Cardiac ventricle fibroblast (primary cell): ENCODE data around the gene PRR30. TPM values are rescaled to one million over a fixed set of nuclear protein-coding genes. Genes with fewer than 3 reads are reported as not detected.

Experiments
- total RNA-seq: library from RNA; depleted of rRNA; stranded (reverse); fragments of >200 nt; gene quantifications from 2 replicates; pipeline ENCODE4 v1.2.3, GENCODE V29; 2015

The PRR30 gene
- total RNA-seq = not detected in 2 replicates

DNA sequence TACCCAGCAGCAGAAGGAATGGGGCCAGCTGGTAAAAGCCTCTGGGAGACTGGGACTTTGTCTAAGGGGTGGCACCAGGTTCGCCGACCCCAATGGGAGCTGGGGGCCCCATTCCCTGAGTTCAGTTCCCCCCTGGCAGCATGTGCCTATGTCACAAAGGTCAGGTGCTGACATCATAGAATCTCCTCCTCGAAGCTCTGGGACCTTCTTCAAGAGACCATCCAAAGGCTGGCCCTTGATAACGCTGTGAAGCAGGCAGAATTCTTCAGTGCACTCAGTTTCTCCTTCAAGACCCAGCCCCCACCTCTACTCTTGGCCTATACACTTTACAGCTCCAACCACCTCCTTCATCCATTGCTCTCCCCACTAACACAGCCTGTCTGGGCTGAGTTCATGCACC is at the start of gene PRR30:
PRR30 (minus strand) TSS at position 101 of the 400 bp plus-strand sequence. CDS start 1,081 bp downstream, outside the sequence.

DNA sequence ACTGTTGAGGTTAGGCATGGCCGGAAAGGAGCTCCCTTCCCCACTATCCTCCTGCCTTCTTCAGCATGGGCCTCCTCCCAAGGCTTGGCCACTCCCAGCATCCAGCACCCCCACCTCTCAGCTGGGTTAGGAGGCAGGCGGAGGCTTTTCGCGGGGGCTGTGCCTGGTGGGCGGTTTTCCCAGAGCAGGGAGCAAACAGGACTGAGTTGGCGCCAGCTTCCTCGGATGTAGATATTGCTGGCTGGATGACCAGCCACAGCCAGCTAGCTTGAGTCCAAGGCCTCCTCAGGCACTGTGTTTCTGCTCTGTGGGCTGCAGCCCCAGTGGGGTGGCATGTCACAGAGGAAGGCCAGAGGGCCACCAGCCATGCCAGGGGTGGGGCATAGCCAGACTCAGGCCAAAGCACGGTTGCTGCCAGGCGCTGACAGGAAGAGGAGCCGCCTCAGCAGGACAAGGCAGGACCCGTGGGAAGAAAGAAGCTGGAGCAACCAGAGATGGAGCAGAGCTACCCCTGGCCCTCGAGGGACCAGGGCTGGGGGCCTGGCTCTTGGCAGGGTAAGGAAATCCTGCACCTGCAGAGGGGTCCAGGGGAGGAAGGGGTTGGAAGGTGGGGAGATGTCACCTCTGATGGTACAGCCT is 9.7 kb upstream of the PRR30 start, which contains the start of gene TCF23:
TCF23 (plus strand) TSS at position 204 of the 639 bp plus-strand sequence; CDS start at position 334, 130 bp downstream.

DNA sequence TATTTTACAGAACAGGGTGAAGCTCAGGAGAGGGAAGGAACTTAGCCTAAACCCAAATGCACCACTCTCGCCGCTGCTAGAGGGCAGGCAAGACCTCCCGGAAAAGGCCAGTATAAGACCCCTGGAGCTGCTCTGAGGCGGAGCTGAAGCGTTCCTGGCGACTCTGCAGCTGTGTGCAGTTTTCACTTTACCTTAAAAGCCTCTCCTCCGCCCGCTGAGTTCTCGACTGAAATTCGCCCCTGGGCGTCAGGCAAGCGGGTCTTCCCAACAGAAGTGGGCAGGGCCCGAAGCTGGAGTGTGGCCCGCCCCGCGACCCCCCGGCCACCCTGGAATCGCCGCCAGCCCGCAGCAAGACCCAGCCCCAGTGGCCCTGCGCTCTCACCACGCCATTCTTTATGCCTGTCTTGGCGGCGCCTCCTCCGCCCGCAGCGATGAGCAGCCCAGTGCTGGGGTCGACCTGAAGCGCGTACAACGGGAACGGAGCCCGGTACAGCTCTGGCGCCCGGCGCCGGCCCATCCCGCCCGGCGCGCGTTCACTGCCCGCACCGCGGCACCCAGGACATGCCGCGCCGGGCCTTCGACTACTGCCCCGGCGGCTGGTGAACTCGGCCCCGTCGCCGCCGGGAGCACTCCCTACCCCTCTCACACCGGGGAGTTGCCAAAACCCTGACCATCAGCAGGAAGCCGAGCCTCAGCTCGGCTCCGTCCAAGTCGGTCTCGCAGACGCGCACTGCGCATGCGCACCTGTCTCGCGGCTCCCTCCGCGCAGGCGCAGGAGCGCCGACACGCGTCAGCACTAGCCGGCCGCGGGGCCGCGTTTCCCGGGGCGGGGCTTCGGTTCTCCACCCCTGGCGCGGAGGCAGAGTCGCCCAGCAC is 5.1 kb downstream of the PRR30 start, which contains the start of gene PREB:
PREB (minus strand) TSS at position 732 of the 876 bp plus-strand sequence; CDS start at position 517, 215 bp downstream.

DNA sequence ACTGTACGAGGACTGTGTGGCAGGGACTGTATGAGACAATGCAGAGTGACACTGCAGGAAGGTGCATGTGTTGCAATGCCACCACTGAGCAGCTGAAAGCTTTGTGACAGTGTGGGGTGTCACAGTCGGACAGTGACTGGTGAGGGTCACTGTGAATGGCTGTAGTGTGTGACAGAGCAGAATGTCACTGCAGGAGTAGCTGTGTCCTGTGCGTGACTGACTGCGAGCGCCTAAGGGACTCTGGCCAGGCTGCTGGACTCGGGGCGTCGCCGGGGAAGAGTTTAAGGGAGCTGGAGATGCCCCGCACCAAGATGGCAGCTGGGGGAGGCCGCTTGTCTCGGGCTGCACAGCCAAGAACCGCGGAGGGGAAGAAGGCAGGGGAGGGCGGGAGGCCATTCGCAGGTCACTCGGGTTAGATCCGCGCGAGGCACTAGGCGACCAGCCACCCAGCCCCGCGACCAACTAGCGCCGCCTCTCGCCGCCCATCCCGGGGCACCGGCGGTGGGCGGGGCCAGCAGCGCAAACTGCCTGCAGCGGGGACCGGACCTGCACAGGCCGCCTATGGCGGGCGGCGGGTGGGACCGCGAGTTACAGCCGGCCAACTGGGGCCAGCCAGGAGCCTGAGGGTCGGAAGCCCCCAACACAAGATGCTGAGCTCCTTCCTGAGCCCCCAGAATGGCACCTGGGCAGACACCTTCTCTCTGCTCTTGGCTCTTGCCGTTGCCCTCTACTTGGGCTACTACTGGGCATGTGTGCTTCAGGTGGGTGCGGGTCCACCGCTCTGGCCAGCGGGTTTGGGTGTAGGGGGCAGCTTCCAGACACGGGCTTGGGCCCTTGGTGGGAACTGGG is 15.7 kb downstream of the PRR30 start, which contains the start of gene ABHD1:
ABHD1 (plus strand) TSS at position 514 of the 849 bp plus-strand sequence; CDS start at position 648, 134 bp downstream.

DNA sequence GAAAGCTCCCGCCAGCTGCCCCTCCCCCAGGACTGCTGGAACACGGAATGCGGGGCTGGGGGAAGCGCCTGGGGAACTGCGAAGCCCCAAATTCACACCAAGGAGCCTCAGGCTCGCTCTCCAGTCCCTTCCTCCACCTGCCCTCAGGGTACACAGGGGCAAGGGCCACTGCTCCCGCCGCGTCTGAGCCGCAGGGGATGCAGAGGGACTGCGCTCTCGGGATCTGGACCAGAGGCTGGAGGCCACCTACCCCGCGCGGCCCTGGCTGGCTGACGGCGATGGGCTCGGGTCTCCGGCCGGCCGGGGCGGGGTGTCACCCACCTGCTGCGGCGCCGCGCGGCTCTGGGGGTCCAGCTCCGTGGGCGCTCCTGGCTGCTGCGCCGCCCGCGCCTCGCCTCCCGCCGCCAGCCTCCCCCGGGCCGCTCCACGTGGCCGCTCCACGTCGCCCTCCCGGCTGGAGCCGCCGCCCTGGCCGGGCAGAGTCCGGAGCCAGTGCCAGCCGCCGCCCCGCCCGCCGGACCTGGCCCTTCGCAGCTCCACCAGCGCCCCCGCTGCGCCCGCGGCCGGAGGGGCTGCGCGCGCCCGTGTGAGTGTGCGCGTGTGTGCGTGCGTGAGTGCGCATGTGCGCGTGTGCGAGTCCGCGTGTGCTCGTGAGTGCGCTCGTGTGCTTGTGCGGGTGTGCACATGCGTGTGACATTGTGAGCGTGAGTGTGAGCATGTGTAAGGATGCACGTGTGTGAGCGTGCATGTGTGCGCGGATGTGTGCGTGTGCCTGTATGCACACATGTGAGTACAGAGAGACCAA is 20.5 kb downstream of the PRR30 start, which contains the start of gene CGREF1:
CGREF1 (minus strand) TSS at position 604 of the 805 bp plus-strand sequence. CDS start 14,762 bp downstream, outside the sequence.

Other genes with a start within 250 kb of the PRR30 start
- gene MAPRE3, start 168.8 kb downstream of the PRR30 start, total RNA-seq = 9.9 and 14.4 TPM in 2 replicates
- gene TMEM214, start 106.4 kb downstream of the PRR30 start, total RNA-seq = 49.5 and 65.0 TPM in 2 replicates
- gene AGBL5, start 87.7 kb downstream of the PRR30 start, total RNA-seq = 10.2 and 12.7 TPM in 2 replicates
- gene OST4, start 67.8 kb downstream of the PRR30 start, total RNA-seq = 215 and 321 TPM in 2 replicates
- gene EMILIN1, start 60.8 kb downstream of the PRR30 start, total RNA-seq = 661 and 781 TPM in 2 replicates
- gene KHK, start 52.6 kb downstream of the PRR30 start, total RNA-seq = 1.1 TPM in 1 of 2 replicates, not detected in the other
- 9.6 and 12.3 TPM in 2 replicates for gene CGREF1, start 20.3 kb downstream of the PRR30 start, total RNA-seq
- 0.06 TPM in 1 of 2 replicates, not detected in the other for gene ABHD1, start 15.6 kb downstream of the PRR30 start, total RNA-seq
- gene PREB, start 4.8 kb downstream of the PRR30 start, total RNA-seq = 54.4 and 60.6 TPM in 2 replicates
- gene TCF23, start 9.6 kb upstream of the PRR30 start, total RNA-seq = 0.10 and 0.44 TPM in 2 replicates
- gene ATRAID, start 72.6 kb upstream of the PRR30 start, total RNA-seq = 157 and 193 TPM in 2 replicates
- 12.2 and 13.5 TPM in 2 replicates for gene SLC5A6, start 72.9 kb upstream of the PRR30 start, total RNA-seq
- gene CAD, start 78.0 kb upstream of the PRR30 start, total RNA-seq = 27.5 and 30.3 TPM in 2 replicates
- 0.06 and 0.10 TPM in 2 replicates for gene SLC30A3, start 123.6 kb upstream of the PRR30 start, total RNA-seq
- gene DNAJC5G, start 136.0 kb upstream of the PRR30 start, total RNA-seq = not detected in 2 replicates
- not detected in 2 replicates for gene TRIM54, start 143.0 kb upstream of the PRR30 start, total RNA-seq
- 1.1 and 1.2 TPM in 2 replicates for gene UCN, start 169.0 kb upstream of the PRR30 start, total RNA-seq
- gene MPV17, start 183.7 kb upstream of the PRR30 start, total RNA-seq = 123 and 139 TPM in 2 replicates
- gene GTF3C2, start 217.4 kb upstream of the PRR30 start, total RNA-seq = 23.2 and 28.6 TPM in 2 replicates
- 28.6 and 35.0 TPM in 2 replicates for gene EIF2B4, start 230.9 kb upstream of the PRR30 start, total RNA-seq
- gene SNX17, start 231.2 kb upstream of the PRR30 start, total RNA-seq = 87.7 and 96.2 TPM in 2 replicates
- gene ZNF513, start 241.3 kb upstream of the PRR30 start, total RNA-seq = 3.0 and 5.4 TPM in 2 replicates